HK-2 (cell line): ENCODE measurements around the gene STAT5B.
"Not testable (repeated sequence)": the region's sequence is repeated elsewhere in the genome, so short reads cannot be mapped to it uniquely, and the experiment has no call there.

ENCODE experiments used
- DNase-seq: peaks from one replicate; pipeline ENCODE4 v3.0.0-alpha.2; 2018; ENCODE audit not compliant: unreplicated experiment

Gene STAT5B

GRCh38 chr17:42233994-42234393, 42.2 kb downstream of the STAT5B start:
- DNase-seq = no peak

DNA sequence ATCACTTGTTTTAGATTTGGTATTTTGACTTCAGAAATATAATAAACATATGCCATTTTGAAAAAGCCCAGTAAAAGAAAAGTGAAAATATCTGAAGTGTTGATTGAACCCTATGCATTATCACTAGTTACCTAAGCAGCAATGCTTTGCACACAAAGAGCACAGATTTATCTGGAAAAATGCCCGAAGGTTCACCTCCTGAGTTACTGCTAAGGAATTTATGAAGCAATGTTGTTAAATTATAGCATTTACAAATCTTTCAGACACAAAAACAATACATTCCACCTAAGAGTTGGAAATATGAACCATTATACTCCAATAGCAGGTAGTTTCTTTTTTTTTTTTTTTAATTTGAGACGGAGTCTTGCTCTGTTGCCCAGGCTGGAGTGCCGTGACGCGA, 43.0 kb downstream of the STAT5B start:
- no peak for DNase-seq

- no peak for DNase-seq
These were observed 46.0 kb downstream of the STAT5B start for GRCh38 chr17:42230225-42230624.

DNA sequence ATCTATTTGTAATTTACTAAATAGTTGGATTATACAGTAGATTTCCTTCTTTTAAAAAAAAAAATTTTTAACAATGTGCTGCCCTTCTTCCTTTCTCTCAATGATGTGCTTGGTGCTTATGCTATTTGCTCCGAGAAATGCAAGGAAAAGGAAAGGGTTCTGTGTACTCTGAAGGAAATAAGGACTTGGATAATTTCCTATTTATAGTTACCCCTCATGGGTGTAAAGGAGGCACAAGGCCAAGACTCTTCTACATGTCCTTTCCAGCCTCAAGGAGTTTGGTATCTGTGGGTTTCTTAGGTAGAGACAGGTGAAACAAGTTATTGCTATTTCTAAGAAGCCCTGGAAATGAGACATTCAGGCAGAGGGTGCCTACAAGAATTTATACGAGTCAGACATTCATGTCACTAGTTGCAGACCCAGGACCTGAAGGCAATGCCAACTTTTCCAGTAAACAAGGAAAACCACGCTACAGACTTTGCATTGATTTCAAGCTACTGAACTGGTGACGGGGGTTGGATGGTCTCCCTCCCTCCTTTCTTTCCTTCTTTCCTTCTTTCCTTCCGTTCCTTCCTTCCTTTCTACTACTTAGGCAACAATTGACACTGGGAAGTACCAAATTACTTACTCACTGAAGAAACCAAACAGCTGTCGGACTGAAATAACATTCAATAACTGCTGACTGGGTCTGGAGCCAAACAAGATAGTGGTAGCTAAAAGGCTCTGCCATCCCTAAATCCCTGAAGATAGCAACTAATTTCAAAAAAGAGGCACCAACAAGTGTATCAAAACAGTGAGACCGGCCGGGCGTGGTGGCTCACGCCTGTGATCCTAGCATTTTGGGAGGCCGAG, 48.1 kb downstream of the STAT5B start:
- DNase-seq = no peak

DNA sequence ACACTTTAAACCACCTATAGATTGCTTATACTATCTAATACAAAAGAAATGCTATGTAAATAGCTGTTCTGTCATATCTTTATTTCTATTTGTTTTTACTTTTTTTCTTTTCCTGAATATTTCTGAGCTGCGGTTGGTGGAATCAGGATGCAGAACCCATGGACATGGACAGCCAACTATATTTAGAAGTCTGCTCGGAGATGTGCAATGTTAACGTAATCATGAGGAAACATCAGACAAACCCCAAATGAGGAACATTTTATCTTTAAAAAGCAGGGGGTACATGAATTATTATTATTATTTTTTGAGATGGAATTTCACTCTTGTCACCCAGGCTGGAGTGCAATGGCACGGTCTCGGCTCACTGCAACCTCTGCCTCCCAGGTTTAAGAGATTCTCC, 50.5 kb downstream of the STAT5B start:
- DNase-seq = no peak

GRCh38 chr17:42224651-42225050, 51.5 kb downstream of the STAT5B start:
- no peak for DNase-seq

DNA sequence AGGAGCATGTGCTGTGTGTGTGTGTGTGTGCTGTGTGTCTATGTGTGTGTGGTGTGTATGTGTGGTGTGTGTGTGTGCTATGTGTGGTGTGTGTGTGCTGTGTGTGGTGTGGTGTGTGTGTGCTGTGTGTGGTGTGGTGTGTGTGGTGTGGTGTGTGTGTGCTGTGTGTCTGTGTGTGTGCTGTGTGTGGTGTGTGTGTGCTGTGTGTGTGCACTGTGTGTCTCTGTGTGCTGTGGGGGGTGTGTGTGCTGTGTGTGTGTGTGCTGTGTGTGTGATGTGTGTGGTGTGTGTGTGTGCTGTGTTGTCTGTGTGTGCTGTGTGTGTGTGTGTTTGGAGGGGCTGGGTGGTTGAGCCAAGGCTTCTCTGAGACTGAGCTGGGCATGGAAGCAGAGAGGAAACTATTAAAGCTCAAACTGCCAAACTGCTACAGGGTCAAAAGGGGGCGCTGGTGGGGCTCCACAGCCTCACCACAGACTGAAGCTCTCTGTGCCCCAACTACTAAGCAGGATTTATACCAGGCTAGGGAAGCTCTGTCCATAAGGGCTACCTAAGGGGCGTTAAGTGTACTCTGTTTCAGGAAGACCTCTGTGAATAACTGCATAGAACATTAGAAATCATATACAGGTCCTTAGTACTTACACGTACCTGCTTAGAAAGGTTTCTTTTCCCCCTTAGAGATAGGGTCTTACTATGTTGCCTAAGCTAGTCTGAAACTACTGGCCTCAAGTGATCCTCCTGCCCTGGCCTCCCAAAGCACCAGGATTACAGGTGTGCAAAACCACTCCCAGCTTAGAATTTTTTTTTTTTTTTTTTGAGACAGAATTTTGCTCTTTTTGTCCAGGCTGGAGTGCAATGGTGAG, 54.1 kb downstream of the STAT5B start:
- peak; percentile 25 for DNase-seq

- DNase-seq = not testable (repeated sequence)
These were observed 56.9 kb downstream of the STAT5B start for GRCh38 chr17:42219280-42219679.

GRCh38 chr17:42214156-42214555, 62.0 kb downstream of the STAT5B start:
- no peak for DNase-seq

DNA sequence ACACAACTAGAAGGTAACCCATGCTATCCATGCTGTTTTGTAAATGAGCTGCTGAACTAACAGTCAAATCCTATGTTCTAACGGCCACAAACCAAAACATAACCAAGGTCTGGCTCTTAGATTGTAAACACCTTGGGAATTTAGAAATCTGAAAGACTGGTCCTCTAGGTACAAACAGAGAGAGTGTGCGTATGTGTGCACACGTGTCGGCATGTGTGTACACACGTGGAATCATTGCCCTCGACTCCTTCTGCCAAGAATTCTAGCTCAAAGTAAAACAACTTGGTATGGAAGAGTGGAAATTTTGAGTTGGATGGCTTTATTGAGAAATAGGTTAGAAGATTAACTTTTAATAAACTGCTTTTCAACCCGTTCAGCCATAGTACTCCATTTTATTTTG, 63.8 kb downstream of the STAT5B start:
- no peak for DNase-seq

DNA sequence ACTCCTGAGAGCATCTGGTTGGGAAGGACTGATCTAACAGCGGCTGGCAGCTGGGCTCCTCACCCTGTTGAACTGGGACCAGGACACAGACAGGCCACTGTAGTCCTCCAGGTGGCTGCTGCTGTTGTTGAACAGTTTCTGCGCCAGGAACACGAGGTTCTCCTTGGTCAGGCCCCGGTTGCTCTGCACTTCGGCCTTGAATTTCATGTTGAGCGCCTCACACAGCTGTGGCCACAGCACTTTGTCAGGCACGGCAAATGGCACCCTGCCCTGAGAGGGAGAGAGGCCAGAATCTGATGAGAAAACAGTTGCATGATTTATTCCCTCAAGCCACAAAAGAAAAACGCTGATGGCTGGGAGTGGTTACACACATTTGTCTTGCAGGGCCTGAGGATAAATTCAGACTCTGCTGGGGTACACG, 64.3 kb downstream of the STAT5B start:
- DNase-seq = not testable (repeated sequence)

DNA sequence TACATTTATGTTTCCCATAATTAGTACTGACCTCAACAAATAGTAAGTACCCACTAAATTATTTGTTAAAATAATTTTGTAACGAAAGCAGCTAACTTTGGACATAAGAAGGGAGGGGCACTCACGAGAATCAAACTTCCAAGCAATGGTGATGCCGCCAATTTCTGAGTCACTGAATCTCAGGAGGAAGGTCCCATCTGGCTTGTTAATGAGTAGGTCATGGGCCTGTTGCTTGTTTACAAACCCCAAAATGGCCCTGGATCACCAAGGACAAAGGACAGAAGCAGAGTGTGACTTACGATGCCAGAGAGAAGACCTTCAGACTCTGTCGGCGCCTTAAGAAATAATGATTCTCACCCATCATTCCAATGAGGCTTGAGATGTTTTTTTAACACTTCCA, 66.1 kb downstream of the STAT5B start:
- DNase-seq = no peak

DNA sequence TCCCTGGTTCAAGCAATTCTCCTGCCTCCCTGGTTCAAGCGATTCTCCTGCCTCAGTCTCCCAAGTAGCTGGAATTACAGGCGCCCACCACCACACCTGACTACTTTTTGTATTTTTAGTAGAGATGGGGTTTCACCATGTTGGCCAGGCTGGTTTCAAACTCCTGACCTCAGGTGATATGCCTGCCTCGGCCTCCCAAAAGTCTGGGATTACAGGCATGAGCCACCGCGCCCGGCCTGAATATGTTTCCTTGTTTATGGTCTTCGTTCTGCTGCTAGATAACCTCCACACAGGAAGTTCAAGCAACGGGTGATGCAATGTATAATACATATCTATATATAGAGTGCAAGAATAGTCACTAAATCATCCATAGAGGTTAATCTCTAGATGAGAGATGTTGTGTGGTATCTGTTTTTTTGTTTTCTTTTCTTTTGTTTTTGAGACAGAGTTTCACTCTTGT, 70.0 kb downstream of the STAT5B start:
- not testable (repeated sequence) for DNase-seq

GRCh38 chr17:42203354-42203753, 72.8 kb downstream of the STAT5B start:
- DNase-seq = no peak

- no peak for DNase-seq
These were observed 73.5 kb downstream of the STAT5B start for GRCh38 chr17:42202696-42203095.

DNA sequence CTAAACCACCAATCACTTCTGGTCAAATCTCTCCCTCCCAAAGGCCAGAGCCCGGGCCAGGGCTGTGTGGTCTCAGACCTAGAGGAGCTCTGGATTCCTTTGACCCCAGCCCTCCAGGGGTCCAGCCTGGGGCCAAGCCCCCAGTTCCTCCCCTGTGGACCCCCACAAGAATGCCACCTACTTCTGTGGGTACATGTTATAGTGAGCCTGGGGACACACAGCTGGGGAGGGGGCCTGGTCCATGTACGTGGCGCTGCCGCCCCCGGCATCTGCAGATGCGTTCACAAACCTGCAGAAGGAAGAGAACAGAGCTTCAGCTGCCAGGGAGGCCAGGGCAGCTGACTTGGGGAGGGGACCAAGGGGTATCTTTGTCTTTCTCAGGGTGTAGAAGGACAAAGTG, 74.0 kb downstream of the STAT5B start:
- no peak for DNase-seq

DNA sequence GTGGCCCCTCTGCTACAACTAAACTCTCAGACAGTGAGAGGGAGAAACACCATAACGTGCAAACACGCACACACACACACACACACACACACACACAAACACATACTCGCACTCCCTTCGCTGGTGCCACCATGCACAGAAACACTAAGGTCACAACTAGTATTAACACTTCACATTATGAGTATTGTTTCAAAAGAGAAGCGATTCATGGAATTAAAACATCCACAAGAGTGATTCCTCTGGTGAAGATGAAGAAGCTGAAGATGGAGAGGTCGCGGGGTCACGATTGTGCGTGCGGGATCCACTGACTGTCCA, 74.8 kb downstream of the STAT5B start:
- no peak for DNase-seq

- no peak for DNase-seq
These were observed 75.3 kb downstream of the STAT5B start for GRCh38 chr17:42200706-42201457.

DNA sequence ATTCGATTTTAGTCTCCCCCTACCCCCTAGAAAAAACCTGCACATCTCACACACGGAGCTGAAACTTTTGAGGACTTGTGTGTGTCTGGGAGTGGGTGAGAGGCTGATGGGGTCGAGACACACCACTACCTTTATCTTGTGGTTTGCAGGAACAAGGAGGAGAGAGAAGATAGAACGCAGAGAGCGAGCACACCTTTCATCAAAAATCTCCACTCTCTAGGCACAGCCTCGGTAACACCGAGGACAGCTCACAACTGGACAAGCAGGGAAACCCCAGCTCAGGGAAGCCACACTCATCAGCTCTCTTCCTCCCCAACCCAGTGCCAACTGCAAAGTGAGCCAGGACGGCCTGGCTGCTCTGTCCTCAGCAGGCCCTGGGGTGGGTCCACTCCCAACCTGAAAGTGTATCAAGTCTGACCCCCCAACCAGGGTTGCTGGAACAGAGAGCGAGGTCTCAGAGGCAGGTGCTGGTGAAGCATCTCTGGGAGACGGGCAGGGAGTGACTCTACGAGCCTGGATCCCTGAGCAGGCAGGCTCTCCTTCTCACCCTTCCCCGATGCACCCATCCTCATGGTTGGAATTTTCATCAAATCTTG, 76.7 kb downstream of the STAT5B start:
- DNase-seq = no peak

DNA sequence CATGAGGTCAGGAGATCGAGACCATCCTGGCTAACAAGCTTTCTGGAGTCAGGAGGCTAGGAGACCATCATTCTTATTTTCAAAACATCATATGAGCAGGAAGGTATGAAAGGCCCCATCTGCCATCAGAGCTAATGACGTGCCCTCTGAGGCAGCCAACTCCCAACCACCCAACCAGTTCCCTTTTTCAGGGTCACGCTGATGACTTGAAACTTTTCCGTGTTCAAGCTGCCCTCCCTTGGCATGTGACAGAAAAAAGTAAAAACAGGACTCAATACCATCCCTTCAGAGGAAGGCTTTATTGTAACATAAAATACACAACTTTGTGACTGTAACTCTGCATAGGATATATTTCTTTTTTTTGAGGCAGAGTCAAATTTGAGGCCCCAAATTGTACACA, 77.3 kb downstream of the STAT5B start:
- no peak for DNase-seq

GRCh38 chr17:42197564-42198156, 78.5 kb downstream of the STAT5B start:
- no peak for DNase-seq
